OCI-LY3 (cell line): Measurements from ENCODE around the gene MED13L.

Experiments
- EZH2phosphoT487 ChIP-seq: fragments of 200-600 bp; shearing (Covaris generic); IDR thresholded peaks from 2 replicates; pipeline ENCODE4 v1.6.1; 2018; ENCODE audit warnings: antibody characterized with exemption, mixed run types, low read depth
- TF ChIP-seq, protein P1 (sequence below): fragments of 200-600, 300-600 bp; sonication (generic); IDR thresholded peaks from 2 replicates; pipeline ENCODE4 v1.5.1; 2014; ENCODE audit warnings: antibody characterized with exemption, low read length, low read depth

GRCh38 chr12:116194935-116195431 lies 82.5 kb downstream of the MED13L start:
- TF ChIP-seq, protein P1, sequence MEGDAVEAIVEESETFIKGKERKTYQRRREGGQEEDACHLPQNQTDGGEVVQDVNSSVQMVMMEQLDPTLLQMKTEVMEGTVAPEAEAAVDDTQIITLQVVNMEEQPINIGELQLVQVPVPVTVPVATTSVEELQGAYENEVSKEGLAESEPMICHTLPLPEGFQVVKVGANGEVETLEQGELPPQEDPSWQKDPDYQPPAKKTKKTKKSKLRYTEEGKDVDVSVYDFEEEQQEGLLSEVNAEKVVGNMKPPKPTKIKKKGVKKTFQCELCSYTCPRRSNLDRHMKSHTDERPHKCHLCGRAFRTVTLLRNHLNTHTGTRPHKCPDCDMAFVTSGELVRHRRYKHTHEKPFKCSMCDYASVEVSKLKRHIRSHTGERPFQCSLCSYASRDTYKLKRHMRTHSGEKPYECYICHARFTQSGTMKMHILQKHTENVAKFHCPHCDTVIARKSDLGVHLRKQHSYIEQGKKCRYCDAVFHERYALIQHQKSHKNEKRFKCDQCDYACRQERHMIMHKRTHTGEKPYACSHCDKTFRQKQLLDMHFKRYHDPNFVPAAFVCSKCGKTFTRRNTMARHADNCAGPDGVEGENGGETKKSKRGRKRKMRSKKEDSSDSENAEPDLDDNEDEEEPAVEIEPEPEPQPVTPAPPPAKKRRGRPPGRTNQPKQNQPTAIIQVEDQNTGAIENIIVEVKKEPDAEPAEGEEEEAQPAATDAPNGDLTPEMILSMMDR: peak; percentile 60
- no peak for TF ChIP-seq EZH2phosphoT487
